Activated naive CD4-positive, alpha-beta T cell treated with anti-CD3 and anti-CD28 coated beads for 36 hours (primary cell): ENCODE measurements around the gene NSG2. TPM values are rescaled to one million over a fixed set of nuclear protein-coding genes. Genes with fewer than 3 reads are reported as not detected.
"Not testable (repeated sequence)": the region's sequence is repeated elsewhere in the genome, so short reads cannot be mapped to it uniquely, and the experiment has no call there.

ENCODE experiments used
- CTCF ChIA-PET: fragments of 350-600 bp; sonication (Branson Sonifier 250); formaldehyde crosslinking; loops from one replicate; lab custom pipeline; 2021; ENCODE audit warnings: antibody characterized with exemption; lab: Charles Lee
- DNase-seq: peaks from one replicate; pipeline ENCODE4 v3.0.0-alpha.2; 2020
- H3K27ac Mint-ChIP-seq: one replicate; pipeline ENCODE4 v1.8.0; 2021; ENCODE audit warnings: mild to moderate bottlenecking, mixed read lengths
- H3K27me3 Mint-ChIP-seq: one replicate; pipeline ENCODE4 v1.8.0; 2021; ENCODE audit warnings: low read depth, mixed read lengths
- H3K36me3 Mint-ChIP-seq: one replicate; pipeline ENCODE4 v1.8.0; 2021; ENCODE audit warnings: low read depth, mixed read lengths
- H3K4me1 Mint-ChIP-seq: one replicate; pipeline ENCODE4 v1.8.0; 2021; ENCODE audit warnings: low read depth, mixed read lengths
- H3K4me3 Mint-ChIP-seq: one replicate; pipeline ENCODE4 v1.8.0; 2021; ENCODE audit warnings: mild to moderate bottlenecking, moderate library complexity, mixed read lengths
- H3K9me3 Mint-ChIP-seq: one replicate; pipeline ENCODE4 v1.8.0; 2021; ENCODE audit warnings: mixed read lengths
- intact Hi-C: fragments of 100-400 bp; cut with micrococcal nuclease; formaldehyde crosslinking; loops from one replicate; pipeline ENCODE4 v1.15.1; 2023
- total RNA-seq, 2 experiments: library from RNA; stranded (reverse); gene quantifications; one replicate each; pipeline ENCODE4 v1.2.3, GENCODE V29; 2021

Gene NSG2
- total RNA-seq, result not detected

- Mint-ChIP-seq H3K27me3 (peaks cover 37% of the 10 kb centered on the region), H3K27ac (no peak within 1 kb of the TSS), H3K4me3 (no peak within 1 kb of the TSS), H3K36me3 (no peaks in the 10 kb centered on the region), H3K9me3 (no peaks in the 10 kb centered on the region), H3K4me1 (no peaks in the 10 kb centered on the region)
- DNase-seq, result peak; percentile 62
- CTCF ChIA-PET, result interaction anchor here (0.7 kb wide), 3 partner anchors 266 to 499 kb away, joined by 3 to 4 read pairs (median 3); no protein-coding TSS in a partner anchor
- intact Hi-C loops, result loop anchor here (1.0 to 2.0 kb wide), 2 partner anchors 267 to 426 kb away; no protein-coding TSS in a partner anchor
Observed at GRCh38 chr5:174045470-174046025, at the start of gene NSG2. Gene NSG2, plus strand, starts transcription at chr5:174045706. Its CDS starts 1,050 bp downstream, at chr5:174046756.

- Mint-ChIP-seq H3K27me3 (peaks cover 18% of the 10 kb centered on the region), H3K27ac (no peak overlapping the region), H3K9me3 (no peaks in the 10 kb centered on the region), H3K4me1 (no peaks in the 10 kb centered on the region), H3K4me3 (no peak overlapping the region), H3K36me3 (no peaks in the 10 kb centered on the region)
- intact Hi-C loops, result no loop called here
- no peak for DNase-seq
- CTCF ChIA-PET, result interaction anchor here (1.7 kb wide), 1 partner anchor 24 kb away, joined by 5 read pairs; no protein-coding TSS in a partner anchor
Observed at GRCh38 chr5:173997331-173997730, 48.2 kb upstream of the NSG2 start.

GRCh38 chr5:173998531-173998930 is 47.0 kb upstream of the NSG2 start:
- H3K27ac Mint-ChIP-seq, result no peak overlapping the region
- H3K4me1 Mint-ChIP-seq, result peaks cover 3% of the 10 kb centered on the region
- CTCF ChIA-PET, result no interaction called here
- no peaks in the 10 kb centered on the region for H3K36me3 Mint-ChIP-seq
- no peak overlapping the region for H3K4me3 Mint-ChIP-seq
- intact Hi-C loops, result no loop called here
- DNase-seq, result no peak
- H3K9me3 Mint-ChIP-seq, result no peaks in the 10 kb centered on the region
- peaks cover 18% of the 10 kb centered on the region for H3K27me3 Mint-ChIP-seq

GRCh38 chr5:174000076-174000475 is 45.4 kb upstream of the NSG2 start:
- no peaks in the 10 kb centered on the region for H3K9me3 Mint-ChIP-seq
- no peak overlapping the region for H3K27ac Mint-ChIP-seq

GRCh38 chr5:174003795-174004194 is 41.7 kb upstream of the NSG2 start:
- peaks cover 4% of the 10 kb centered on the region for H3K4me1 Mint-ChIP-seq
- H3K27ac Mint-ChIP-seq, result no peak overlapping the region
- intact Hi-C loops, result no loop called here
- H3K27me3 Mint-ChIP-seq, result peaks cover 10% of the 10 kb centered on the region
- DNase-seq, result no peak
- CTCF ChIA-PET, result no interaction called here
- no peaks in the 10 kb centered on the region for H3K9me3 Mint-ChIP-seq
- H3K4me3 Mint-ChIP-seq, result no peak overlapping the region
- H3K36me3 Mint-ChIP-seq, result no peaks in the 10 kb centered on the region

More at GRCh38 chr5:174000076-174000475, 45.4 kb upstream of the NSG2 start:
- Mint-ChIP-seq H3K4me1 (peaks cover 4% of the 10 kb centered on the region), H3K36me3 (no peaks in the 10 kb centered on the region), H3K4me3 (no peak overlapping the region), H3K27me3 (peaks cover 16% of the 10 kb centered on the region)
- intact Hi-C loops, result no loop called here
- CTCF ChIA-PET, result no interaction called here
- DNase-seq, result no peak

- Mint-ChIP-seq H3K27ac (no peak overlapping the region), H3K27me3 (peaks cover 10% of the 10 kb centered on the region), H3K36me3 (no peaks in the 10 kb centered on the region), H3K9me3 (no peaks in the 10 kb centered on the region), H3K4me1 (no peaks in the 10 kb centered on the region), H3K4me3 (no peak overlapping the region)
- intact Hi-C loops, result no loop called here
- CTCF ChIA-PET, result interaction anchor here (0.5 kb wide), 1 partner anchor 948 kb away, joined by 3 read pairs; no protein-coding TSS in a partner anchor
- DNase-seq, result no peak
Observed at GRCh38 chr5:174008922-174009321, 36.6 kb upstream of the NSG2 start.

GRCh38 chr5:174010365-174010764 is 35.1 kb upstream of the NSG2 start:
- CTCF ChIA-PET, result no interaction called here
- intact Hi-C loops, result no loop called here

GRCh38 chr5:174011441-174011840 is 34.1 kb upstream of the NSG2 start:
- H3K4me1 Mint-ChIP-seq, result no peaks in the 10 kb centered on the region
- CTCF ChIA-PET, result no interaction called here
- no peak overlapping the region for H3K4me3 Mint-ChIP-seq
- no peak for DNase-seq
- H3K27me3 Mint-ChIP-seq, result peaks cover 1% of the 10 kb centered on the region
- H3K36me3 Mint-ChIP-seq, result no peaks in the 10 kb centered on the region
- H3K27ac Mint-ChIP-seq, result no peak overlapping the region
- intact Hi-C loops, result no loop called here
- H3K9me3 Mint-ChIP-seq, result no peaks in the 10 kb centered on the region

More at GRCh38 chr5:174010365-174010764, 35.1 kb upstream of the NSG2 start:
- peaks cover 6% of the 10 kb centered on the region for H3K27me3 Mint-ChIP-seq
- no peak overlapping the region for H3K27ac Mint-ChIP-seq
- no peaks in the 10 kb centered on the region for H3K36me3 Mint-ChIP-seq
- no peaks in the 10 kb centered on the region for H3K9me3 Mint-ChIP-seq
- DNase-seq, result no peak
- no peaks in the 10 kb centered on the region for H3K4me1 Mint-ChIP-seq
- H3K4me3 Mint-ChIP-seq, result no peak overlapping the region

- H3K27ac Mint-ChIP-seq, H3K36me3 Mint-ChIP-seq, H3K4me3 Mint-ChIP-seq, H3K9me3 Mint-ChIP-seq, CTCF ChIA-PET, H3K4me1 Mint-ChIP-seq: not testable (repeated sequence)
- peak; percentile 39 for DNase-seq
- intact Hi-C loops, result loop anchor here (5.0 kb wide), 1 partner anchor 292 kb away; no protein-coding TSS in a partner anchor
- peaks cover 28% of the 10 kb centered on the region for H3K27me3 Mint-ChIP-seq
Observed at GRCh38 chr5:174020069-174020927, 25.2 kb upstream of the NSG2 start.

GRCh38 chr5:174020928-174021304 is 24.6 kb upstream of the NSG2 start:
- H3K4me1 Mint-ChIP-seq, result no peaks in the 10 kb centered on the region
- H3K36me3 Mint-ChIP-seq, result no peaks in the 10 kb centered on the region
- CTCF ChIA-PET, result no interaction called here
- intact Hi-C loops, result loop anchor here (5.0 kb wide), 1 partner anchor 291 kb away; no protein-coding TSS in a partner anchor
- H3K9me3 Mint-ChIP-seq, result no peaks in the 10 kb centered on the region
- peaks cover 32% of the 10 kb centered on the region for H3K27me3 Mint-ChIP-seq
- H3K27ac Mint-ChIP-seq, result no peak overlapping the region
- H3K4me3 Mint-ChIP-seq, result no peak overlapping the region
- no peak for DNase-seq

- no peak overlapping the region for H3K27ac Mint-ChIP-seq
- CTCF ChIA-PET, result no interaction called here
- no peaks in the 10 kb centered on the region for H3K36me3 Mint-ChIP-seq
- intact Hi-C loops, result loop anchor here (5.0 kb wide), 1 partner anchor 290 kb away; no protein-coding TSS in a partner anchor
- H3K4me3 Mint-ChIP-seq, result no peak overlapping the region
- no peaks in the 10 kb centered on the region for H3K4me1 Mint-ChIP-seq
- H3K27me3 Mint-ChIP-seq, result peaks cover 37% of the 10 kb centered on the region
- no peaks in the 10 kb centered on the region for H3K9me3 Mint-ChIP-seq
- no peak for DNase-seq
Observed at GRCh38 chr5:174022384-174023095, 23.0 kb upstream of the NSG2 start.

- DNase-seq, result no peak
- H3K4me3 Mint-ChIP-seq, result no peak overlapping the region
- no peaks in the 10 kb centered on the region for H3K4me1 Mint-ChIP-seq
- peaks cover 28% of the 10 kb centered on the region for H3K9me3 Mint-ChIP-seq
- CTCF ChIA-PET, result no interaction called here
- intact Hi-C loops, result no loop called here
- H3K27me3 Mint-ChIP-seq, result peaks cover 8% of the 10 kb centered on the region
- no peaks in the 10 kb centered on the region for H3K36me3 Mint-ChIP-seq
- H3K27ac Mint-ChIP-seq, result no peak overlapping the region
Observed at GRCh38 chr5:174030286-174030685, 15.2 kb upstream of the NSG2 start.
